HG02973 (cell line): ENCODE measurements around the gene TUBGCP6.

Source experiments
- ATAC-seq: cut with Tn5 transposase; IDR thresholded peaks from one replicate; pipeline ENCODE4 v1.9.1; 2021; ENCODE audit warnings: moderate library complexity; ENCODE audit not compliant: unreplicated experiment

TUBGCP6 gene

GRCh38 chr22:50184004-50184901 lies 60.6 kb downstream of the TUBGCP6 start:
- ATAC-seq: no peak

DNA sequence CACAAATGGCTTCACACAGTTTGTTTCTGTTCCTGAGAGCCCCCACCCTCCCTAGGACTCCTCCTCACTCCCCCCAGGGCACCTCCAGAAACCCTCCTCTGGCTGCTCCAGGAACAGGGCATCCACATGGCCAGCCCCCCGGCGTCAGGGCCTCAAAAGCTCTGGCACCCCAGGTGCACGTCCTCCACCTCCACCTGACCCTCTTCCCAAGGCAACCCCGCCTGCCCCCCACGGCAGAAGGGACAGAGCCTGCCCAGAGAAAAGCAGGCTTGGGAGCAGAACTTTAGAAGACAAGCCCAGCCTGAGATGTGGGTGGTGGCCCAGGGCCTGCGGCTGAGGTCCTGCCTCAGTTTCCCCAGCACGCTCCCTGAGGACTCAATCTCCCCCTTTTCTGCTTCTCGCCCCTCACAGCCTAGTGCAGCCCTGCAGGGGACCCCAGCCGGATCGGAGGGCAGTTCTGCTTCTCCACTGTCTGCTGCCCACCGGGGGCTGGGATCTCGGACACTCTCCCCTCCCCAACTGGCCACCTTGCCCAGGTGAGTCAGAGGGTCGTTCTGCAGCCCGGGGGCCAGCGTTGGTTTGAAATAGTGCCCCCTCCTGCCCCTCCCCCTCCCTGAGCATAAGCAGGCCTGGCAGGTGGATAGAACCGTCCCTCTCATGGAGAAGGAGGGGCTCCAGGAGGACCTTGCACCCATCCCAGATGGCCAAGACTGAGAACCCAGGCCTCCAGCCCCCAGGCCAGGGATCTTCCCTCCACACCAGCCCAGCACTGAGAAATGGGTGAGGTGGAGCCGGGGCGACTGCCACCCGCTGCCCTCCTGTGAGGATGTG lies 61.5 kb downstream of the TUBGCP6 start:
- no peak for ATAC-seq

DNA sequence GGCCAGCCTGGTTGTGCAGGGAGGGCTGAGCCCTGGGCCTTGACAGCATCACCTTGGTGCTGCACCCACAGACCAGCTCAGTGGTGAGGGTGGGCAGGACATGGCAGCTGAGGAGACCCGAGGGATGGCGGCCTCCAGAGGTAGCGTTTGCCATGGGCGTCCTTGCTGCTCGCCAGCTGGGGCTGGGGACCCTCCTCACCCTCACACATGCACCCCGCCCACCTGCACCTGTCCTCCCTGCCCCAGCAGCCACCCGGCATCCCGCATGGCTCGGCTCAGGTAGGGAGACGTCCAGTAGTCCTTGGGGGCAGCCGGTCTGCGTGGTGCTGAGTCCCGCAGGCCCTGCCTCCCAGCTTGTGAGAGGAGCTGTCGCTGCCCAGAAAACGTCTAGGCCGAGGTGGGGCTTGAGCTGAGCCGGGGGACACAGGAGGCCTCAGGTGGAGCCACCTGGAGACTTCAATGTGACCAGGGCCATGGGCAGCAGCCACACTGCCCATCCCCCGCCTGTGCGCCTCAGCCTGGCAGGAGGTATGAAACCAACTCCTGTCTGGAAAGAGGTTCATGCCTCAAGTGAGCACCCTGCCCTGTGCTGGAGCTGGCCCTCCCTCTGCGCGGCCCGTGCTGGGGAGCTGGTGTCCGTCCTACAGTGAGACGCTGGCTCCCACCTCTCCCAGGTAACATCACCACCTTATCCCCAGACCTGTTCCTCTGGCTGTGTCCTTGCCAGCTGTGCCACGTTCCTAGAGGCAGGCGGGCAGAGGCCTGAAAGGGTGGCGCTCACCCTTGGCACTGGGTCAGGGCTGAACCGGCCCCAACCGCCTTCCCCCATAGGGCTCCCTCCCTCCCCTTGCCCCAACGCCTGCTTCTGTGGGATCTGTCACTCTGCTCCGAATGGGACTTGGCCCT lies 62.4 kb downstream of the TUBGCP6 start:
- no peak for ATAC-seq

DNA sequence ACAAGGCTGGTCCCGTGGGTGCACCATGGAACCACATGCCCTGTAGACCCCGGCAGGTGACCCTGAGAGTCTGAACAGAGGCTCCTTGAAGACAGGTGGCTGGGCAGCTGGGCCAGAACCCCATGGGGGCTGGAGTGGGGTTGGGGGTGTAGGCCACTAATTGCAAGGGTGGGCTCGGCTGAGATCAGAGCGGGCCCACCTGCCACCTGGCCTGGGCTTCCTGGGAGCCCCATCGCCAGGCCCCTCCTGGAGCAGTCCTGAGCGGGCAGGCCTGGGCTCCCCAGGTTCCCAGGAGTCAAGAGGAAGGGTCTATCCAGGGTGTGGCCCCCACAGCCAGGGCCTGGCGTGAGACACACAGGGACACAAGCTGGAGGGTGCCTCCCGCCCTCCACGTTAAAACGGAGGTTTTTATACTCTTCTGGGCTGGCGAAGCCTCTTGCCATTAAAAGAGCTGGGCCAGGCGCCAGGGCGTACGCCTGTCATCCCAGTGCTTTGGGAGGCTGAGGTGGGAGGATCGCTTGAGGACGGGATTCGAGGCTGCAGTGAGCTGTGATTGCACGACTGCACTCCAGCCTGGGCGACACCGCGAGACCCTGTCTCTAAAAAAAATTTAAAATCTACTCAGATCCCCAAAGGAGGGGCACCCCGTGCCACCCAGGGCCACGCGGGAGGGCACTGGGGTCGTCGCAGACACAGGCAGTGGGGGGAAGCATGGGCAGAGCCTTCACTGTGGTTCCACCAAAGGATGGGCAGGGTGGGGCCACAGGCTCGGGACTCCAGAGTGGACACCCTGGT lies 63.9 kb downstream of the TUBGCP6 start:
- no peak for ATAC-seq

DNA sequence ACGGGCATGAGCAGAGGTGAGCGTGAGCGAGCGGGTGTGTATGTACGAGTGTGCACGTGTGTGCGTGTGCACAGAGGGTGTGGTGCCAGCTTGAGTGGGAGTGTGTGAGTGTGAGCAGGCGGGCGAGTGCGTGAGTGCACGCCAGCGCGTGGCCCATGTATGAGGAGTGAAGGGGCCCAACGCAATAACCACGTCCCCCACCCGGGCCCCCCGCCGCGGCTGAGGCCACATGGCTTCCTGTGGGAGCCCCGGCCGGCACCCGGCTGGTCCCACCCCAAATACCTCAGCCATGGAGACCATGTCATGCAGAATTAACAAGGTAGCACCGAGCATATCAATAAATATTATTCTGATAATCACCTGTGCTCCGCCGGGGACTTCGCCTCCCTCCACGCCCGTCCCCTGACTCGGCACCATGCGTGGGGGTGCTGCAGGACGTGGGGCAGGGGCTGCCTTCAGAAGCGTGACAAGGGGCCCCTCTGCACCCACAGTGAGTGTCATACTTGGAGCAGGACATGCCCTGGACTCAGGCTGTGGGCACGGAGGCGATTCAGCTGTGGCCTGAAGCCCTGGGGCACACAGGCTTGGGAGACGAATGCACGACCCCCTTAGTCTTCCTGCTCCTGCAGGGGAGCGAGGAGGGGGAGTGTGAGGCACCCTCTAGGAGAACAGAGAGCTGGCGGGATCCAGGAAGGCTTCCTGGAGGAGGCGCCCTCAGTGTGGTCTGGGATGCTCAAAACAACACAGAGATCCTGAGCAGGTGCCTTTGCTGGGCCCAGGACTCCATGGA lies 64.7 kb downstream of the TUBGCP6 start:
- ATAC-seq: no peak

DNA sequence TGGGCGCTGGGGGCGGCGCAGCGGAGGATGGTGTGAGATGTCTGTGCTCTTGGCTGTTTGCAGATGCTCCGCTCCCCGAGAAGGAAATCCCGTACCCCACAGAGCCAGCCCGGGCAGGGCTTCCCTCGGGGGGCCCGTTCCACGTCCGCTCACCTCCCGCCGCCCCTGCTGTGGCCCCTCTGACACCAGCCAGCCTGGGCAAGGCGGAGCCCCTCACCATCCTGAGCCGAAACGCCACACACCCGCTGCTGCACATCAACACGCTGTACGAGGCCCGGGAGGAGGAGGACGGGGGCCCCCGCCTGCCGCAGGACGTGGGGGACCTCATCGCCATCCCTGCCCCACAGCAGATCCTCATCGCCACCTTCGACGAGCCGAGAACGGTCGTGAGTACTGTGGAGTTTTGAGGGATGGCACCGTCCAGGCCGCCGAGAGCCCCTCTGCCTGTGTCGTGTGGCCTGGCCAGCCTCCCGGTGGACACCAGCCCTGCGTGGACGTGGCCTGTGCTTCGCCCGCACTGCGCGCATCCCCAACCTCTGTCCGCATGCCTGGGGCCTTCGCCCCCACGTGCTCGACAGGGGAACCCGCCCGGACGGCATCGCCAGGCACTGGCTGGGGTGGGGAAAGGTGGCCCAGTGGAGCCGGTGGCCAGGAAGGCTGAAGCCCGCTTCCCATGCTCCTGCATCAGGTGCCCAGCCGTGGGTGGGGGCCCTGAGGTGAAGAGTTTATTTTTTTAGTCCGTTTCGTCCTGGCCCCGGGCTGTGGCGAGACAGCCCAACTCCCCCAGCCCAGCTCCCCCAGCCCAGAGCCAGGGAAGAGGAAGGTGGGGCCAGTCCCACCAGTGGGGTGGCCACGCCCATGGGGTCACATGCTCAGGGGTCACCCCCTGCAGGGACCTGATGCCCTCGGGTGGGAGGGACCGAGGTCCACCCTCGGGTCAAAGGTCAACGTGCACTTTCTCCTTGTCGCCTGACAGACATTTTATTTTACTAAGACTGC lies 65.7 kb downstream of the TUBGCP6 start:
- no peak for ATAC-seq

DNA sequence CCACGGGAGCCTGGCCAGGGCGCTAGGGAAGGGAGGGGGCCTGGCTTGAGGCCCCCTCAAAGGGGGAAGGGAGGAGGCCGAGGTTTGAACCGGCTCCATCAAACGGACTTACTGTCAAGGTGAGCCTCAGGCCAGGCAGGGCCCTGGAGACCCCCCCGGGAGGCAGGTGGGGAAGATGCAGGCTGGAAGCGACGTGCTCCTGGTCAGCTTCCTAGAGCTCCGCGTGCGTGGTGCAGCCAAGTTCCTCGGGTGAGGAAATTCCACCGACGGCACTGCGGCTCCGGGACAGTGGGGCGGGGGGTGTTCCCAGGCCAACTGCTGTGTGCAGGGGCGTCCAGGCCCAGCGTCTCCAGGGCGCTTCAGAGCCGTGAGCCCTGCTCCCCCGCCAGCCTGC lies 66.4 kb downstream of the TUBGCP6 start:
- no peak for ATAC-seq

DNA sequence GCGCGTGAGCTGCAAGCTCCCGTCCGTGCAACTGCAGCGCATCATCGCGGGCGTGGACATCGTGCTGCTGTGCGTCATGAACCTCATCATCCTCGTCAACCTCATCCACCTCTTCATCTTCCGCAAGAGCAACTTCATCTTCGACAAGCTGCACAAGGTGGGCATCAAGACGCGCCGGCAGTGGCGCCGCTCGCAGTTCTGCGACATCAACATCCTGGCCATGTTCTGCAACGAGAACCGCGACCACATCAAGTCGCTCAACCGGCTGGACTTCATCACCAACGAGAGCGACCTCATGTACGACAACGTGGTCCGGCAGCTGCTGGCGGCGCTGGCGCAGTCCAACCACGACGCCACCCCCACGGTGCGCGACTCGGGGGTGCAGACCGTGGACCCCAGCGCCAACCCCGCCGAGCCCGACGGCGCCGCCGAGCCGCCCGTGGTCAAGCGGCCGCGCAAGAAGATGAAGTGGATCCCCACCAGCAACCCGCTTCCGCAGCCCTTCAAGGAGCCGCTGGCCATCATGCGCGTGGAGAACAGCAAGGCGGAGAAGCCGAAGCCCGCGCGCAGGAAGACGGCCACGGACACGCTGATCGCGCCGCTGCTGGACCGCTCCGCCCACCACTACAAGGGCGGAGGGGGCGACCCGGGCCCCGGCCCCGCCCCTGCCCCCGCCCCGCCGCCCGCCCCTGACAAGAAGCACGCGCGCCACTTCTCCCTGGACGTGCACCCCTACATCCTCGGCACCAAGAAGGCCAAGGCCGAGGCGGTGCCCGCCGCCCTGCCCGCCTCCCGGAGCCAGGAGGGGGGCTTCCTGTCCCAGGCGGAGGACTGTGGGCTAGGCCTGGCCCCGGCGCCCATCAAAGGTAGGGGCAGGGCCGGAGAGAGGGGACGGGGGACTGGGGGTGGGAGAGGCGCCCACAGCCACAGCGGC lies 67.0 kb downstream of the TUBGCP6 start:
- ATAC-seq: no peak

GRCh38 chr22:50176850-50177536 lies 67.8 kb downstream of the TUBGCP6 start:
- ATAC-seq: no peak

DNA sequence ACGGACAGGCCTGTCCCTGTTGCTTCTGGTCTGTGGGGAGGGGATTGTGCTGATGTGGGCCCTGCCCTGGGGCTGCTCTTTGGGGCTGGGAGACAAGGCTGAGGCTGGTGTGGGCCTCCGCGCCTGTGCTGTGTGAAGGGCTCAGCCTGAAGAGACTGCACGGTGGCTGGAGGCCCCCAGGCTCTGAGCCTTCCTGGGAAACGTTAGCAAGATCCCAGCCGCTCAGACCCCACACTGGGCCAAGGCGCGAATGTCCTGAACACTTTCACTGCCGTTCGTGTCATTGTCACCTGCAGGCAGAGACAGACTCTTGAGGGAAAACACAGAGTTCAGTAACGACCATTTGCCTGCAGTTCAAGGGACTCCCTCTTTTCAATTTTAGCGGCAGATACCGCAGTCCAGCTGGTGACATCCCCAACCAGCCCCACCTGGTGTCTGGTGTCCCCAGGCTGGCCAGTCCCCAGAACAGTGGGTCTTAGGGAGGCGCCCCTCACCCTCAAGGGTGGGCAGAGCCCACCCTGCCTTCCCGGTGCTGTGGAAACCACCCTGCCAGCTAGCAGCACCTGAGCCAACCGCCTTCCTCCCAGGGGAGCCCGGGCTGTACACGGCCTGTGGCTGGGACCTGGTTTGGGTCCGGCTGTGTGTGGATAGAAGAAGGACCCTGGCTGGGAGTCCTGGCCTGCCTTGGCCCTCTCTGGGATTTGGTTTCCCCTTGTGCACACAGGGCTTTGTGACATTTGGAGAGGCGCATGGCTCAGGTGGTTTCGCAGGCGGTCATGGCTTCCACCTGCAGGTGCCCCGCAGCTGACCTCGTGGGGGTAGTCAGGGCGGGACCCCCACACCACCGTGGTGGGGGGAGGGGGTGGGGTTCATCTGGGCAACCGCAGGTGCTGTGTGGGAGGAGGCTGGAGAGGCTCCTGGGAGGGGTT lies 68.6 kb downstream of the TUBGCP6 start:
- no peak for ATAC-seq

DNA sequence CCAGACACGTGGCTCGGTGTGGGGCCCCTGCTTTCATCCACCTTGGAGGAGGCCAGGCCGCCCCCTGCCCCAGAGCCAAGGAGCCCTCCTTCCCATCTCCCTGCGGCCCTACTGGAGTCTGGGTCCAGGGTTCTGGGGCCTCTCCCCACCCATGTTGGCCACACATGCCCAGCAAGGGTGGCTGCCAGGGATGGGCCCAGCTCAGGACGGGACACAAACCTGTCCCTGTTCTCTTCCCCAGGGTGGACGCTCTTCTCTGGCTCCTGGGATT lies 69.7 kb downstream of the TUBGCP6 start:
- no peak for ATAC-seq

DNA sequence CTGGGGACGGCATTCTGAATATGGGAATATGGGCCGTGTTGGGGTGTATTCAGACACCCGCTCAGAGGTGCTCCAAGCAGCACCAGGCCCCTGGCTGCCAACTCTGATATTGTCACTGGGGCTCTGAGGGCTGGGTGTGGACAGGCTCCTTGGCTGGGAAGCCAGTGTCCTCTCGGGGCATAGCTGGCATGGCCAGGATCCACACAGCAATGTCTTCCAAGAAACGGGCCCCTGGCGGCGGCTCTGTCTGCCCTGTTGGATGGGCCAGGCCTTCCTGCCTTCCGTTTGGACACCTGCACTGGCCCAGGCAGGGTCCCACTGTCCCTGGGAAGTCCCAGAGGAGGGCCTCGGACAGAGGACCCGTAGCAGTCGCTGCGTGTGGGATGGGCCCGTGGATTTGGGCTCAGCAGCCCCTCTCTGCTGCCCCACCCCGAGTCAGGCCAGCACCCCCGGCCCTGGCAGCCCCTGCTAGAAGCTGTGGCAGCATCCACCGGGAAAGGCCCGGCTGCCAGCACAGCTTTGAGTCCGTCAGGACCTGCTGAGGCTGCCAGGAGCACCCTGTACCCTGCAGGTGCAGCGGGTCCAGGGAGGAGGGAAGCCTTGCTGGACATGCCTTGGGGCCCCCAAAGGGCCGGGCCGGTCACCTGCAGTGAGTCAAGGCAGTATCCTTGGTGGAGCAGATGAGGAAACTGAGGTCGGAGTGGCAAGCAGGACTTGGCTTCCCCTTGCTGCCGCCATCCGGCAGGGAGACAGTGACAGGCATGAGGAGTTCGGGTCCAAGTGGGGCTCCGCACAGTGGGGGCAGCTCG lies 70.2 kb downstream of the TUBGCP6 start:
- ATAC-seq: no peak

DNA sequence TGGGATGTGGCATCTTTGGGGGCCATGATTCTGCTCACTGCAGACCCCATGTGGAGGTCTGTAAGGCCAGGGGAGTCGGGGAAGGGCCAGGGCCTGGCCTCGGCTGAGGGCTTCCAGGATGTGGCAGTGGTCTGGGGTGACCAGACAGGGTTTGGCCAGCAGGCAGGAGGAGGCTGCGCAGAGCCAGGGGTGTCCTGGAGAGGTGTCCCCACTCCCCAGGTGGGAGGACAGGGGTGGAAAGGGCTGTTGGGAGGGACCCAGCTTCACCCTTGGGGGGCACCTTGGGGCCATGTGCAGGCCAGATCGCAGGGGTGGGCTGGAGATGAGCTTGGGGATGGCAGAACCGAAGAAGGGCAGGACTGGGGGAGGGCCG lies 70.9 kb downstream of the TUBGCP6 start:
- ATAC-seq: no peak

- ATAC-seq: no peak
Measured at GRCh38 chr22:50173311-50173982, 71.4 kb downstream of the TUBGCP6 start.
